ENCODE measurements around the gene ARHGAP29. TPM values are rescaled to one million over a fixed set of nuclear protein-coding genes. Genes with fewer than 3 reads are reported as not detected.

The ARHGAP29 gene, protein sequence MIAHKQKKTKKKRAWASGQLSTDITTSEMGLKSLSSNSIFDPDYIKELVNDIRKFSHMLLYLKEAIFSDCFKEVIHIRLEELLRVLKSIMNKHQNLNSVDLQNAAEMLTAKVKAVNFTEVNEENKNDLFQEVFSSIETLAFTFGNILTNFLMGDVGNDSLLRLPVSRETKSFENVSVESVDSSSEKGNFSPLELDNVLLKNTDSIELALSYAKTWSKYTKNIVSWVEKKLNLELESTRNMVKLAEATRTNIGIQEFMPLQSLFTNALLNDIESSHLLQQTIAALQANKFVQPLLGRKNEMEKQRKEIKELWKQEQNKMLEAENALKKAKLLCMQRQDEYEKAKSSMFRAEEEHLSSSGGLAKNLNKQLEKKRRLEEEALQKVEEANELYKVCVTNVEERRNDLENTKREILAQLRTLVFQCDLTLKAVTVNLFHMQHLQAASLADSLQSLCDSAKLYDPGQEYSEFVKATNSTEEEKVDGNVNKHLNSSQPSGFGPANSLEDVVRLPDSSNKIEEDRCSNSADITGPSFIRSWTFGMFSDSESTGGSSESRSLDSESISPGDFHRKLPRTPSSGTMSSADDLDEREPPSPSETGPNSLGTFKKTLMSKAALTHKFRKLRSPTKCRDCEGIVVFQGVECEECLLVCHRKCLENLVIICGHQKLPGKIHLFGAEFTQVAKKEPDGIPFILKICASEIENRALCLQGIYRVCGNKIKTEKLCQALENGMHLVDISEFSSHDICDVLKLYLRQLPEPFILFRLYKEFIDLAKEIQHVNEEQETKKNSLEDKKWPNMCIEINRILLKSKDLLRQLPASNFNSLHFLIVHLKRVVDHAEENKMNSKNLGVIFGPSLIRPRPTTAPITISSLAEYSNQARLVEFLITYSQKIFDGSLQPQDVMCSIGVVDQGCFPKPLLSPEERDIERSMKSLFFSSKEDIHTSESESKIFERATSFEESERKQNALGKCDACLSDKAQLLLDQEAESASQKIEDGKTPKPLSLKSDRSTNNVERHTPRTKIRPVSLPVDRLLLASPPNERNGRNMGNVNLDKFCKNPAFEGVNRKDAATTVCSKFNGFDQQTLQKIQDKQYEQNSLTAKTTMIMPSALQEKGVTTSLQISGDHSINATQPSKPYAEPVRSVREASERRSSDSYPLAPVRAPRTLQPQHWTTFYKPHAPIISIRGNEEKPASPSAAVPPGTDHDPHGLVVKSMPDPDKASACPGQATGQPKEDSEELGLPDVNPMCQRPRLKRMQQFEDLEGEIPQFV
- total RNA-seq: not detected

DNA sequence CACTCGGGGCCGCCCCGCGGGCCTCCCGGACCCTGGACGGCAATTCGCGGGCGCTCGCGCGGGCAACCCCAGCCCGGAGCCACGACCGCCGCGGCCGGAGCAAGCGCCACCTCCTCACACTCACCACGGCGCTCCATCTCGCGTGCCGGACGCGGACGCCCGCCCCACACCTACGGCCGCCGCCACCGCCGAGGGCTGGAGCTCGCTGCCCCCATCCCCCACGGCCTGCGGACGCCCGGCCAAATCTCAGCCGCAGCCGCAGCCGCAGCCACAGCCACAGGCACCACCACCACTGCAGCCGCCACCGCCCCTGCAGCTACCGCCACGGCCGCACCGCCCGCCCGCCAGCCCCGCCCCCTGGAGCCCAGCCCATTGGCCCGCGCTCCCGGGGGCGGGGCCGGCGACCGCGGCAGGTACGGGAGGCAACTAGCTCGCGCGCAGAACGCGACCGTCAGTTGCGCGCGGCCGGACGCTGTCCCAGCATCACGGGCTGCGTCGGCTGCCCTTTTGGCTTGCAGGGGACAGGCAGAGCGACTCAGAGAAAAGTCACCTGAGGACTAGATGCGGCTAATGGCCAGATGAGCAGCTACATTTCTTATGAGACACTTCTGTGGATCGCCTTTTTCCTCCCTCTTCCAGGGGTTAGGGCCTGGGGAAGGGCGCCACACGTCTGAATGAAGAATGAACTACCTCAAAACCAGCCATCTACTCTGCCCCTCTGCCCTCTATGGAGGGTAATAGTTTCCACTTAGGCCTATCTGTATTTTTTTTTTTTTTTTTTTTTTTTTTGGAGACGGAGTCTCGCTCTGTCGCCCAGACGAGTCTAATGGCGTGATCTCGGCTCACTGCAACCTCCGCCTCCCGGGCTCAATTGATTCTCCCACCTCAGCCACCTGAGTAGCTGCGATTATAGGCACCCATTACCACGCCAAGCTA is at the start of gene ARHGAP29:
TSS of gene ARHGAP29 (minus strand) at position 294 of the 936 bp plus-strand sequence. CDS start 5,973 bp downstream, outside the sequence.
- ChIA-PET POLR2A (no interaction called here), CTCF (interaction anchor here (0.7 kb wide), 1 partner anchor 43 kb away, joined by 4 read pairs; no protein-coding TSS in a partner anchor)

DNA sequence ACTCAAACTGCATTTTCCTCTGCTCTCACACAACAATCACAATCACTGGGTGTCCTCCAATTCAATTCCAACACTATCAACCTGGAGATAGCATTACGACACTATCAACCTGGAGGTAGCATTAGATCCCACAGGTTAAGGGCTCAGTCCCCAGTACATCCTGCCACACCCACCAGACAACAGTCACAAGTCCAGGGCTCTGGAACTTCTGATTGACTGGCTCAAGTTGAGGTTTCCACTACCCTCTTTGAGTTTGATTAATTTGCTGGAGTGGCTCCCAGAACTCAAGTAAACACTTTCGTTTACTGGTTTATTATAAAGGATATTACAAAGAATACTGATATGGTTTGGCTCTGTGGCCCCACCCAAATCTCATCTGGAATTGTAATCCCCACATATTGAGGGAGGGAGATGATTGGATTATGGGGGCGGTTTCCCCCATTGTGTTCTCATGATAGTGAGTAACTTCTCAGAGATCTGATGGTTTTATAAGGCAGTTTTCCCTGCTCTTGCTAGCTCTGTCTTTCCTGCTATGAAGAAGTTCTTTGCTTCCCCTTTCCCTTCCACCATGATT is 49.6 kb upstream of the ARHGAP29 start:
- ChIA-PET CTCF (no interaction called here), POLR2A (no interaction called here)

DNA sequence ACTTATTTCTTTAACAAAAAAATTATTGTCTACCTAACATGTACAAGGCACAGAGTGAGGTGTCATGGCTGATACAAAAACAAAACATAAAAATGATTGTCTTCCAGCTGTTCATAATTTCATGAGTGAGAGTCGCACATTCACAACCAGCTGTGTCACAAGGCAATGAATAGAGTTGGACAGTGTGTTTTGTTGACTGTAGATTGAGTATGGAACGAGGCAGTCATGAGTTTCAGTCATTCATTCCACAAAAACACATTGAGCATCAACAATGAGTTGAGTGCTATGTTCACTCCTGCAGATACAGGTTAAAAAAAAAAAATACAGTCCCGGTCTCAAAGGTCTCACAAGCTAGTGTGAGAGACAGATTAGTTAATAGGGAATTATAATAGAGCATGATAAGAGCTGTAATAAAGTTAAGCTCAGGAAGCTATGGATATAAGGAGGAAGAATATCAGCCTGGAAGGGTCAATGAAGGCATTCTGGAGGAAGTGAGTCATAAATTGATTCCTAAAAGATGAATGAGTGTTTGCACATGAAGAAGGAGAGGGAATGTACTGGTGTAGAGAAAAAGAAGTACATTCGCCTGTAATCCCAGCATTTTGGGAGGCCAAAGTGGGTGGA is 47.8 kb upstream of the ARHGAP29 start:
- ChIA-PET CTCF (interaction anchor here (0.7 kb wide), 1 partner anchor 127 kb away, joined by 3 read pairs; no protein-coding TSS in a partner anchor), POLR2A (interaction anchor here (0.7 kb wide), 1 partner anchor 693 kb away, joined by 8 read pairs; no protein-coding TSS in a partner anchor)

DNA sequence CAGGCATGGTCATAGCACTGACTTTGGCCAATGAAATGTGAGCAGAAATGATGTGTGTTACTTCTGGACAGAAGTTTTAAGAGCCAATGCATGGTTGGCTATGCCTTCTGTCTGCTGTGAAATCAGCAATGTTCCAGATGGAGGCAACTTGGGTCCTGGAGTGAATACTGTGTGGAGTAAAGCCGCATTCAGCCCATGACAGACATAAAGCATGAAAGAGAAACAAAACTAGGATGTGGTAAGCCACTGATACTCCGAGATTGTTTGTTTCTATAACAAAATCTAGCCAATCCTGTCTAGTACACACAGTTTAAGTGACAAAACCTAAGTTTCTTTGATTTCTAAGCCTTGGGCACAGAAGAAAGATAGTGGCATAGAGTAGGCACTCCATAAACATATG is 47.1 kb upstream of the ARHGAP29 start:
- ChIA-PET CTCF (no interaction called here), POLR2A (no interaction called here)

DNA sequence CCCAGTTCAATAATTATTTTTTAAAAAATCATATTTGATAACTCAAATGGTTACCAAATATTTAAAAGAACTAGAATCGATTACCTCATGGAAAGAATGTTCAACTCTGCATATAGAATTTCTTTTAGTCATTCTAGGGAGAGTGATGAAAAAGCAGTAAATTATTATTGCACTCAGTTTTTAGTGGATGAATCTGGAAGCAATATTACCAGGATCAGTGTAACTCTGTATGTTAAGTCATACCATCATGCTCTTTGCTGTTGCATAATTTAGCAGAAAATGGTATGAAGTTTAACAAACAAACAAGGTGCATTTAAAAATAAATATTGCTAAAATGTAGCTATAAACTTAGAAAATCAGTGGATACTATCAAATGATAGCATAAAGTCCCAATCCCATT is 46.1 kb upstream of the ARHGAP29 start:
- POLR2A ChIA-PET: no interaction called here
- CTCF ChIA-PET: interaction anchor here (0.7 kb wide), 1 partner anchor 36 kb away, joined by 3 read pairs; no protein-coding TSS in a partner anchor

DNA sequence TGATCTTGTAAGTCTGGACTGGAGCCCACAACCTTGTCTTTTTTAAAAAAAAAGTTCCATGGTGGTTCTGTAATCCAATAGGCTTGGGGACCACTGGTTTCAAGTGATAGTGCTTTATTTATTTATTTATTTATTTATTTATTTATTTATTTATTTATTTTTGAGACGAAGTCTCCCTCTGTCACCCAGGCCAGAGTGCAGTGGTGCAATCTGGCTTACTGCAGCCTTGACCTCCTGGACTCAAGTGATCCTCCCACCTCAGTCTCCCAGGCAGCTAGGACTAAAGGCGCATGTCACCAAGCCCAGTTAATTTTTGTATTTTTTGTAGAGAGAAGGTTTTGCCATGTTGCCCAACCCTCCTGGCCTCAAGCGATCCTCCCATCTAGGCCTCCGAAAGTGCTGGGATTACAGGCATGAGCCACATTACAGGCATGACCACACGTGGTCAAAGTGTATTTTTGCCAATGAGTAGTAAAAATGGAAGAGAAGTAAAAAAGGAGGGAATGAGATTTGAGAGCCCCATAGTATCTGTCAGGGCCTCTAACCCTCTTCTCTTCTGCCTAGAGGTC is 44.8 kb upstream of the ARHGAP29 start:
- ChIA-PET CTCF (no interaction called here), POLR2A (no interaction called here)

DNA sequence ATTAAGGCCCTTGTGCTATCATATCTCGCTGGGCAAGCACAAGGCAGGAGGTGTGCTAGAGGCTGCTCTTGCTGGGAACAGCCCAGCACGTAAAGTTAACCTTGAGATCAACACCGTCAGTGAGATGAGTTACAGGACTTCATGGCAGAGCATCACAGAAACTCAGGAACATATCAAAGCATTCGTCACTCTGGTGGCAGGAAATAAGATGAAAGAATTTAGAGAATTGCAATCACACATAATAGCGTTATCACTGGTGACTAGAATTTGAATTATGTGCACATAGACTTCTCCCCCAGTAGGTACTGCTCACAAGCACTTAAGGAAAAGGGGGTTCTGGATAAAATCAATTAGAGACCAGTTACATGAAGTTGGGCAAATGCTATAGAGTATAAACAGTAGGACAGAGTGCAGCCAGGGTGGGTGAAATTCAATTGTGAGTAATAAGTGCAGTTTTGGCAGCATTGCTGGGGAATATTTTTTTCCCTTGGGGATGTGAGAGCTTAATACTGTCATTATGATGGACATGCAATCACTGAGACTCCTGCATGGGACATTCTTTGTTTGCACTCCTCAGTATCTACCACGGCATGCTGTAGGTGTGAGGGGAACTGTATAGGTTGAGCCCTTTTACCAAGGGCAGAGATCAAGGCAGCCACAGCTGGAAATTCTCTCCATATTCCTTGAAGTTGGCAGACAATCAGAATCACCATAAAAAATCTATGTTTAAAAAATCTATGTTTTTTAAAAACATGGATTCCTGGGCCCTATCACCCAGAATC is 44.2 kb upstream of the ARHGAP29 start:
- ChIA-PET CTCF (no interaction called here), POLR2A (no interaction called here)

DNA sequence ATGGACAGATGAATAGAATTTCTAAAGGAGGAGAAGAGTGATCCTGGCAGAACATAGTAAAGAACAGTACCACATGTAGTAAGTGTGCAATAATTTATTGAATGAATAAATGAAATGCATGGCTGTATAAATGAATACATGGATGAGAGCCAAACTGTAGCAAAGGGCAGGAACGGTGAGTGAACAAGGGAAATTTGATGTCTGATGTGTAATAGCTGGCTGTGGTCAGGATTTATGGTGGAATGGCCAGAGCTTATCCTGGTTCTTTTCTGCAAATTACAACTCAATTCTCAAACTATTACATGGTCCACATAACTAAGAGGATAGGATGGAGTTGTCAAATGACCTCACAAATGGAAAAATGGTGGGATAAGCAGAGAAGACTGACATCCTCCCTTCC is 43.2 kb upstream of the ARHGAP29 start:
- ChIA-PET POLR2A (no interaction called here), CTCF (no interaction called here)

DNA sequence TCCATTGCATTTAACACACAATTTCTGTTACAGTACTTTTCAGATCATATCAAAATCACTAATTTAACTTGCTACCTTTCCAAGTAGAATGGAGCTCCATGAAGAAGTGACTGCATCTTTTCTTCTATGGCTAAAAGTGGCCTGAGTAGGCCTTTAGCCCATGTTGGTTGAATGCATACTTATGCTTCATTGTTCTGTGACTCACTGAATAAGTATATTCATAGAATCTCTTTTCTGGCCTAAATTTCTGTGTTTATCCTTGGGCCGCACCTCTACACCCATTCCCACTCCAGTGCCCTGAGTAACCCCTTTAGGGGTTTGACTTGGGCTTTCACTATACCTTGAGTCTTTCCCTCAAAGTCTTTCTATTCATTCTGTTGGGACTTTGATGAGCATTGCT is 42.1 kb upstream of the ARHGAP29 start:
- POLR2A ChIA-PET: no interaction called here
- CTCF ChIA-PET: no interaction called here

DNA sequence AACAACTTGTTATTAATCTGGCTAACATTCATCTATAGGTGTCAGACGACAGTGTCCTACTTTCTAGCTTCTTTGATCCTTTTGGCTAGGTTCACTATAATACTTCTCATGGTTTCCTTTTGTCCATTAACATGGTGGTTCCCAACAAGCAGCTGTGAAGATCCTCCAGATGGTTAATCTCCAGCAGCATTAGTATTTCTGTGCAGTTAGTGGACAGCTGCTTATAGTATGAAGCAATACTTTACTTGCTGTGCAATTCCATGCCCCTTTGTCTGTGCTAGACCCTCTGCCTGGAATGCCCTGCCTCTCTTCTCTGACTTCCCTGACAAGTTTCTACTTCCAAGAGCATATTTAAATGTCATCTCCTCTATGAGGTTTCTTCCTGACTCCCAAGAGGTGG is 41.7 kb upstream of the ARHGAP29 start:
- ChIA-PET CTCF (no interaction called here), POLR2A (no interaction called here)

DNA sequence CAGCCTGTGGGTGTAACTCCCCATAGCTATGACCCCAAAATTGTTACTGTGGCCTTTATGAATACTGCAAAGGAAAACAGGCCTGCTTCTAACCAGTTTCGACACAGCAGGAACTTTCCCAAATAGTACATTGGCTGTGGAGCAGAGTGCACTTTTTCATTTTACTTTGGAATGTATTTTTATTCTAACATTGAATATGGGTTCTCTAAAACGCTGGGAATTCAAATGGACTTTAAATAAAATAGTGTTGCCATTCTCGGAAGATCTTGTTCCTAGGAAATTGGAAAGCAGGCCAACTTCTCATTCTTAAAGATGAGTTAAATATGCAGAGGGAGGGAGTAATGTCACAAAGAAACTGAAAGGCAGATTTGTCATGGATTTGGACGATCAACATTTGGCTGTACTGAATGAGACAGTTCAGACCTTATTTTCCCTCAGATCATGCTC is 39.6 kb upstream of the ARHGAP29 start:
- CTCF ChIA-PET: no interaction called here
- POLR2A ChIA-PET: no interaction called here

DNA sequence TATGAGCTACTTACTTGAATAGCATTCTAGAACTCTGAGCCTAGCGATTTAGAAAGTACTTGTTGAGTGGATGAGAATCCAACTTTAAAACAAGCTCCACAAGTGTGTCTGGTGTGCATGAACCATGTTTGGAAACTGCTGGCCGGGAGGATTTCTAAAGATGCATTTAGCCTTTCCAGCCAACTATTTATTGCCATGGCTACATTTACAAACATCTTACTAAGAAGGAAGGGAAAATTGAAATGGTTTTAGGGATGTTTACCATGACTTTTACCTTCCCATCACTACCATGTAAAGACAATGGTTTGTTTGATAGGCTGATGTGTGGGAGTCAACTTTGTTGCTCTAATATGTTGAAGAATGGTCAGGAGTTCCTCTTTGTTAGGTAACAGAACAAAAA is 37.7 kb upstream of the ARHGAP29 start:
- CTCF ChIA-PET: no interaction called here
- POLR2A ChIA-PET: no interaction called here

DNA sequence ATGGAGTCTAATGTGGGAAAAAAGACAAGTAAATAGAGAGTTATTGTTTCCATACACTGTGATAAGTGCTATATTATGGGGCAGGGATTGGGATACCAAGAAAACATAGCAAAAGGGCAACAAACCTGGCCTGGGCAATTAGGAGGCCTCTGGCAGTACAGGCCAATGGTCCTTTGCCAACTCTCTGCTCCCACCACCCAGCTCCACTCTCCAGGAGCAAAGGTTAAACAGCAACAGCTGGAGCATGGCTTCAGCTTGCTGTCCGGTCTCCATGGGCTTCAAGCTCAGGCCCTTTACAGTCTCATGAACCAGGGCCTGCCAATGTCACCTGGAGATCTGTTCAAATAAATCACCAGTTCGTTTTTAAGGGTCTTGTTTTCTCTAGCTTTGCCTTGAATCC is 37.2 kb upstream of the ARHGAP29 start:
- ChIA-PET POLR2A (no interaction called here), CTCF (no interaction called here)

DNA sequence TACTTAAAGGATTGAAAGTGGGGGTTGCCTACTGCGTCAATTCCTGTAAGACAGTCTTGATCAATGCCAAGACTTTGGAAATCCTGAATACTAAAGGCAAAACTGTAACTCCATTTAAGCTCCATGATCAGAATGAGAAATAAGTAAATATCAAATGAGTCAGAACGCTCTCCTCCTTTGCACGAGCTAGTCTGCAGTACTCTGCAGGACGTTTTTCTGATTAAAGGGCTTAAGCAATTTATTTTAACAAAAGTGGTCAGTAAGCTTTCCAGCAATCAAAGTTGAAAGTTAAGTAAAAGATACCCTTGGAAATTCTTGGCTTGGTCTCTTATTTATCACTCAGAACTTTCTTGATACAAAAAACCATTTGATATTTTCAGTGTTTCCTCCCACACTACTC is 35.7 kb upstream of the ARHGAP29 start:
- POLR2A ChIA-PET: no interaction called here
- CTCF ChIA-PET: no interaction called here

DNA sequence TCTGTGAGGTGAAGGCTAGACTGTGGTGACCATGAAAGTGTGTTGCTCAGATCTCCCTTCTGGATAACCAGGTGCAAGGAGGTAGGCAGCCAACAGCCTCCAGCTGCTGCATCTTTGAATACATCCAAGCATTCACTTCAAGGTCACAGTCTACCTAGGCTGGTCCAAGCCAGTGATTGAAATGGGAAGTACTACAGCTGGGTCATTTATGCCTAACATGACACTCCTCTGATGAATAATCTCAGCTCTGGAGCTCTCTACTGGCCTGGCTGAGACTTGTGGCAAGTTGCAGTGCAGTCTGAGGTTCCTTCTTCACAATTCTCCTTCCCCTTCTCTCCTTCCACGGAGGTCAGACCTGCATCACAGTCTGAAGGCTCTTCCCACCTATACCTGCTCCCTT is 35.0 kb upstream of the ARHGAP29 start:
- ChIA-PET CTCF (no interaction called here), POLR2A (no interaction called here)

DNA sequence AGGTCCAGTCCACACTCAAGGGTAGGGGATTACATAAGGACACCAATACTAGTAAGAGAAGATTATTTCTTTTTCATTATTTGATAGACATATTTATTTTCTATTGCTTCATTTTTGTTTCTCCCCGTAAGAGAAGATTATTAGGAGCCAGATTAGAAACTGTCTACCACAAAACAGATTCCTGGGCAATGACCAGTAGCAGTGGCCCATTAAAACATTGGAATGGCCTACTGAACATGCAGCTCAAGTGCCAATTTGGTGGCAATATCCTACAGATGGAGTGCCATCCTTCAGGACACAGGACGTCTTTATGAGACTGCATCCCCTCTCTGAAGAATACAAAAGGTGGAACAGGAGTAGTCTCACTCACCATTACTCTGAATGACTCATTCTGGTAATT is 34.0 kb upstream of the ARHGAP29 start:
- ChIA-PET CTCF (no interaction called here), POLR2A (no interaction called here)

DNA sequence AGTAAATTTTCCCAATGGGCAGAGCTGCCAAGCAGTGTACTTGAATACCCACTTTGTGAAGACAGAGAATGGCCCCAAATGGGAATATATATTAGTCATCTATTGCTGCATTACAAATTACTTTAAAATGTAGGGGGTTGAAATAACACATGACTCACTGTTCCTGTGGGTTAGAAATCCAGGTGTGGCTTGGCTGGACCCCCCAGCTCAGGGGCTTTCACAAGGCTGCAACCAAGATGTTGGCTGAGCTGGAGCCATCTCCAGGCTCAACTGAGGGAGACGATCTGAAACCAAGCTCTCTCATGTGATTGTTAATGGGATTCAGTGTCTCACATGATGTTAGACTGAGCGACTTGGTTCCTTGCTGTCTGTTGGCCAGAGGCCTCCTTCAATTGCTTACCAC is 33.4 kb upstream of the ARHGAP29 start:
- POLR2A ChIA-PET: no interaction called here
- CTCF ChIA-PET: interaction anchor here (0.8 kb wide), 1 partner anchor 11 kb away, joined by 3 read pairs; no protein-coding TSS in a partner anchor

All from activated CD8-positive, alpha-beta memory T cell treated with anti-CD3 and anti-CD28 coated beads for 36 hours (primary cell).